Left lung (tissue), 10 donors: ENCODE results near the gene RTKN2. TPM values are rescaled to one million over a fixed set of nuclear protein-coding genes. Genes with fewer than 3 reads are reported as not detected.
A peak's percentile ranks its signal among the peaks of the same experiment; 100 is the strongest.

Experiments
- ATAC-seq: fragments of 200-7000 bp; cut with Tn5 transposase; one replicate; pipeline ENCODE4 v1.9.1; 2020; ENCODE audit warnings: moderate library complexity
- DNase-seq, 4 donors: peaks; one replicate each; pipeline ENCODE4 v3.0.0-alpha.2; 2013 to 2020
- H3K27ac ChIP-seq, 2 donors: fragments of 200-600 bp; sonication (generic) in 1 of 2; one replicate each; pipeline versions ENCODE4 v1.5.0 to v1.8.0; 2020 to 2021
- H3K27me3 ChIP-seq, 2 donors: fragments of 200-600 bp; sonication (generic) in 1 of 2; one replicate each; pipeline versions ENCODE4 v1.5.0 to v1.8.0; 2020 to 2021
- H3K36me3 ChIP-seq, 2 donors: fragments of 200-600 bp; sonication (generic) in 1 of 2; one replicate each; pipeline versions ENCODE4 v1.5.0 to v1.8.0; 2020 to 2021
- H3K4me1 ChIP-seq, 2 donors: fragments of 200-600 bp; one replicate each; pipeline ENCODE4 v1.8.0; 2021
- H3K4me3 ChIP-seq, 2 donors: fragments of 200-600 bp; sonication (generic) in 1 of 2; one replicate each; pipeline versions ENCODE4 v1.5.0 to v1.8.0; 2020 to 2021; ENCODE audit warnings: mild to moderate bottlenecking in 1 of 2
- H3K9me3 ChIP-seq, 2 donors: fragments of 200-600 bp; sonication (generic) in 1 of 2; one replicate each; pipeline versions ENCODE4 v1.5.0 to v1.8.0; 2020 to 2021
- intact Hi-C, 2 donors: fragments of 100-400 bp; cut with DNase I; formaldehyde crosslinking; loops; one replicate each; pipeline versions ENCODE4 v1.11.2 to v1.14.2; 2022
- polyA plus RNA-seq, 6 donors: library from polyadenylated mRNA; unstranded; fragments of 120-200 nt; gene quantifications; one replicate each; pipeline ENCODE4 v1.2.1, GENCODE V29; 2013; ENCODE audit not compliant: insufficient read length in 6 of 6
- total RNA-seq, 2 donors: library from RNA; stranded (reverse); fragmentation: NEBNext Ultra II Directional; extraction: Animal tissue kit (Norgen Biotek cat#: 25700); gene quantifications; one replicate each; pipeline ENCODE4 v1.2.1, GENCODE V29; 2021
- TF ChIP-seq, protein P1 (sequence below), 2 donors: fragments of 200-600 bp; sonication (generic) in 1 of 2; IDR thresholded peaks; one replicate each; pipeline versions ENCODE4 v1.5.0 to v1.8.0; 2021; ENCODE audit warnings: antibody characterized with exemption in 2 of 2
- donor health status: DM: no; HTN: yes; CAD: no.
- donor health status: DM: no; HTN: no; CAD: no.

Gene RTKN2
- total and polyA plus RNA-seq, 8 donors: 5.7 to 17.1 (median 11.2) TPM

GRCh38 chr10:62182595-62182994, 86.0 kb downstream of the RTKN2 start:
- H3K36me3 ChIP-seq: no peaks in the 10 kb centered on the region
- H3K4me1 ChIP-seq: no peaks in the 10 kb centered on the region
- H3K9me3 ChIP-seq: peaks cover 0 to 6% of the 10 kb centered on the region in 2 donors
- no peak overlapping the region for H3K4me3 ChIP-seq
- TF ChIP-seq, protein P1, sequence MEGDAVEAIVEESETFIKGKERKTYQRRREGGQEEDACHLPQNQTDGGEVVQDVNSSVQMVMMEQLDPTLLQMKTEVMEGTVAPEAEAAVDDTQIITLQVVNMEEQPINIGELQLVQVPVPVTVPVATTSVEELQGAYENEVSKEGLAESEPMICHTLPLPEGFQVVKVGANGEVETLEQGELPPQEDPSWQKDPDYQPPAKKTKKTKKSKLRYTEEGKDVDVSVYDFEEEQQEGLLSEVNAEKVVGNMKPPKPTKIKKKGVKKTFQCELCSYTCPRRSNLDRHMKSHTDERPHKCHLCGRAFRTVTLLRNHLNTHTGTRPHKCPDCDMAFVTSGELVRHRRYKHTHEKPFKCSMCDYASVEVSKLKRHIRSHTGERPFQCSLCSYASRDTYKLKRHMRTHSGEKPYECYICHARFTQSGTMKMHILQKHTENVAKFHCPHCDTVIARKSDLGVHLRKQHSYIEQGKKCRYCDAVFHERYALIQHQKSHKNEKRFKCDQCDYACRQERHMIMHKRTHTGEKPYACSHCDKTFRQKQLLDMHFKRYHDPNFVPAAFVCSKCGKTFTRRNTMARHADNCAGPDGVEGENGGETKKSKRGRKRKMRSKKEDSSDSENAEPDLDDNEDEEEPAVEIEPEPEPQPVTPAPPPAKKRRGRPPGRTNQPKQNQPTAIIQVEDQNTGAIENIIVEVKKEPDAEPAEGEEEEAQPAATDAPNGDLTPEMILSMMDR (IDR thresholded peaks at IDR 0.05): no peak
- ATAC-seq: no peak
- no peak overlapping the region for H3K27ac ChIP-seq
- DNase-seq: no peak
- intact Hi-C loops: no loop called here
- H3K27me3 ChIP-seq: no peaks in the 10 kb centered on the region

DNA sequence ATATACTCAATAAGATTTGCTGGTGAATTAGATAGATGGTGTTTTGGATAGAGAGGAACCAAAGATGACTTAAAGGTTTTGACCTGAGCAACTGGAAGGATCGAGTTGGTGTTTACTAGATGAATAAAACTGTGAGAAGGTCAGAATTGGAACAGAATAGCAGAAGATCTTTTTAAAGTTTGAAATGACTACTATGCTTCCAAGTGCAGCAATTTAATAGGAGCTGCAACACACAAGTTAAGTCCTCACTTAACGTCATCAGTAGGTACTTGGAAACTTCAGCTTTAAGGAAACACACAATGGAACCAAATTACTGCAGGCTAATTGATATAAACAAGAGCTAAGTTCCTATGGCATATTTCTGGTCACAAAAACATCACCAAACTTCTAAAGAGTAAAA, 86.5 kb downstream of the RTKN2 start:
- ATAC-seq: no peak
- intact Hi-C loops: no loop called here

GRCh38 chr10:62180677-62181076, 88.0 kb downstream of the RTKN2 start:
- Histone ChIP-seq H3K27ac (no peak overlapping the region), H3K4me3 (no peak overlapping the region), H3K36me3 (no peaks in the 10 kb centered on the region), H3K4me1 (no peaks in the 10 kb centered on the region), H3K27me3 (no peaks in the 10 kb centered on the region), H3K9me3 (peaks cover 0 to 6% of the 10 kb centered on the region in 2 donors)
- no peak for ATAC-seq
- TF ChIP-seq, protein P1 (IDR thresholded peaks at IDR 0.05): no peak
- no peak for DNase-seq
- intact Hi-C loops: no loop called here

More for the DNA sequence above, 86.5 kb downstream of the RTKN2 start:
- Histone ChIP-seq H3K27ac (no peak overlapping the region), H3K4me1 (no peaks in the 10 kb centered on the region), H3K36me3 (no peaks in the 10 kb centered on the region), H3K9me3 (peaks cover 0 to 6% of the 10 kb centered on the region in 2 donors), H3K27me3 (no peaks in the 10 kb centered on the region), H3K4me3 (no peak overlapping the region)
- TF ChIP-seq, protein P1 (IDR thresholded peaks at IDR 0.05): no peak
- DNase-seq: no peak

DNA sequence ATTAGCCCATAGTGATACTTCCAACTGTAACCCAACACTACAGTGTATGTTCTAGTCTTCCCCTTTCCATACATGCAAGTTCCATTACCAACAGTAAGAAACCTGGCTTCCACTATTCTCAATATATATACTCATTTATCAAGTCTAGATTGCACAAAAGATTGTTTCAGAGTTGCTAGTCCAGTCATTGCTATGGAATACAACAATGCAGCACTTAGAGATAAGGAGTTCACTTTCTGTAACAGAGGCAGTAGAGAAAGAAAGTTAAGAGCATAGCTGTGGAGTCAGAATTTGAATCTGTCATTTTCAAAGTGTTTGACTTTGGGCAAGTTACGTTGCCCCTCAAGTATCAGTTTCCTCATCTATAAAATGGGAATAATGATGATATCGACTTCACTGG, 90.1 kb downstream of the RTKN2 start:
- TF ChIP-seq, protein P1 (IDR thresholded peaks at IDR 0.05): no peak
- ATAC-seq: peak; percentile 65
- intact Hi-C loops: no loop called here
- H3K4me1 ChIP-seq: peaks cover 0 to 6% of the 10 kb centered on the region in 2 donors
- H3K9me3 ChIP-seq: peaks cover 0 to 6% of the 10 kb centered on the region in 2 donors
- H3K27me3 ChIP-seq: no peaks in the 10 kb centered on the region
- no peak overlapping the region for H3K27ac ChIP-seq
- DNase-seq: no peak
- H3K4me3 ChIP-seq: no peak overlapping the region
- no peaks in the 10 kb centered on the region for H3K36me3 ChIP-seq

DNA sequence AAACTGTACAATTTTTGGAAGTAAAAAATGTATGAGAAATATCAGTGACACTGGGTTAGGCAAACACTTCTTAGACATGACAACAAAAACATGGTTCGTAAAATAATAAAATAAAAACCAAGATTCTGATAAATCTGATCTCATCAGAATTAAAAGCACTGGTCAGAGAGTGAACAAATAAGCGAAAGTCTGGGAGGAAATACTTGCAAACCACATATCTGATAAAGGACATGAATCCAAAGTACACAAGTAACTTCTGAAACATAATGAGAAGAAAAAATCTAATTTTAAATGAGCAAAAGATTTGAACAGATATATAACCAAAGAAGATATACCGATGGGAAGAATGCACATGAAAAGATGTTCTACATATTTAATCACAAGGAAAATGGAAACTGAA, 91.5 kb downstream of the RTKN2 start:
- TF ChIP-seq, protein P1 (IDR thresholded peaks at IDR 0.05): no peak

More for the DNA sequence above, 91.5 kb downstream of the RTKN2 start:
- Histone ChIP-seq H3K9me3 (peaks cover 0 to 17% of the 10 kb centered on the region in 2 donors), H3K4me3 (no peak overlapping the region), H3K36me3 (no peaks in the 10 kb centered on the region), H3K27me3 (no peaks in the 10 kb centered on the region), H3K4me1 (peaks cover 0 to 6% of the 10 kb centered on the region in 2 donors), H3K27ac (no peak overlapping the region)
- no peak for DNase-seq
- ATAC-seq: no peak
- intact Hi-C loops: no loop called here
